Right cardiac atrium (tissue), 5 donors: ENCODE data around the gene GTSE1. TPM values are rescaled to one million over a fixed set of nuclear protein-coding genes. Genes with fewer than 3 reads are reported as not detected.

Source experiments
- ATAC-seq, 2 donors: fragments of 200-7000 bp; cut with Tn5 transposase; one replicate each; pipeline versions ENCODE4 v1.8.0 to v1.9.1; 2020; ENCODE audit warnings: moderate library complexity in 2 of 2, mild to moderate bottlenecking in 1 of 2
- DNase-seq, 3 donors: peaks; one replicate each; pipeline ENCODE4 v3.0.0-alpha.2; 2020
- H3K27ac ChIP-seq: one replicate; pipeline ENCODE4 v1.5.1; 2013; ENCODE audit warnings: mild to moderate bottlenecking, low read length, control low read depth, moderate library complexity
- H3K27me3 ChIP-seq: one replicate; pipeline ENCODE4 v1.6.1; 2013; ENCODE audit not compliant: control insufficient read depth, insufficient read depth
- H3K4me1 ChIP-seq: one replicate; pipeline ENCODE4 v1.6.1; 2013; ENCODE audit warnings: low read length; ENCODE audit not compliant: control insufficient read depth, insufficient read depth
- H3K4me3 ChIP-seq: one replicate; pipeline ENCODE4 v1.5.1; 2013; ENCODE audit warnings: low read length, control low read depth
- H3K9me3 ChIP-seq: one replicate; pipeline ENCODE4 v1.6.1; 2013; ENCODE audit warnings: low read length; ENCODE audit not compliant: control insufficient read depth
- WGBS: extraction: QIAGEN DNeasy Blood & Tissue Kit; methylation state at CpG from one replicate; pipeline ENCODE4 v1.1.7; 2013; 5-methylcytosine and 5-hydroxymethylcytosine counted together
- intact Hi-C, 4 donors: fragments of 100-400 bp; cut with DNase I; formaldehyde crosslinking; loops; one replicate each; pipeline versions ENCODE4 v1.11.0 to v1.14.0; 2022 to 2023
- polyA plus RNA-seq: library from polyadenylated mRNA; stranded (reverse); fragments of 200-250 nt; gene quantifications from one replicate; pipeline ENCODE4 v1.2.3, GENCODE V29; 2013
- total RNA-seq, 4 donors: library from RNA; stranded (reverse); fragmentation: NEBNext Ultra II Directional; extraction: Animal tissue kit (Norgen Biotek cat#: 25700); gene quantifications; one replicate each; pipeline ENCODE4 v1.2.1, GENCODE V29; 2021
- donor health status: healthy with polysubstance abuse.
- donor health status: DM: no; HTN: yes; CAD: no.
- donor health status: DM: no; HTN: no; CAD: no.
- donor health status: DM: no; HTN: yes; CAD: no; lungs with severe emphysema.
- donor health status: DM: yes; HTN: yes; CAD: no.

GTSE1 gene
- total and polyA plus RNA-seq, 5 donors, result 0.42 to 1.8 (median 1.2) TPM

DNA sequence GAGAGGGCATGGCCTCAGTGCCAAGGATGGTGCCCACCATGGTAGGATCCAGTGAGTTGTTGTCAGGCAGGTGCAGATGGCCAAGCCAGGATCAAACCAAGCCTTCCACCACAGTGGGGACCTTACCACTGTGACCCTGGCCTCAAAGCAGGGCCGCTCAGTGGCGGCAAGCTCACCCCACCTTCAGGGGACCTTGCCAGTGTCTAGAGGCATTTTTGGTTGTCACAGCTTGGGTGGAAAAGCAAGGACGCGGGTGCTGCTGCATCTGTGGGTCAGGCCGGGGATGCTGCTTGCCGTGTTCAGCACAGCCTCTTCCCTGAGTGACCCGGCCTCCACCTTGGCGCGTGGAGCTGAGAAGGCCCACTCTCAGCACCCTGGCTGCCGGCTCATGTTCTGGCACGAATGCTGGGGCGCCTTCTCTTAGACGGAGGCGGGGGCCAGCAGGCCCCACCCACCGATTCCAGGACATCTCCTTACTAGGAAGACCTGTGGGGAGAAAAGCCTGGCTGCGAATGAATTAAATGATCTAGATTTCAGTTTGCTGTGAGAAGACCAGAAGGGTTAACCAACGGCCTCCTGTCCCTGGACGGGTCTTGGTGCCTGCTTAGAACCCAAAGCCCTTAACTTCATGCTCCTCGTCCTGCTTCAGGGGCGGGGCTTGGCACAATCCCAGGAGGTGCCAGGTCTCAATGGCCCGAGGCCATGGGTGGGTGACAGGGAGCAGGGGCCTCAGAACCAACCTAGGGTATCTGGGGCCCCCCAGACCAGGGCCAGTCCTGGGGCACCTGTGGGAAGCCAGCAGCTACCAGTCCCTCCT, 57.7 kb downstream of the GTSE1 start:
- Histone ChIP-seq H3K27ac (peak overlapping the region; percentile 39), H3K27me3 (no peaks in the 10 kb centered on the region), H3K4me1 (no peaks in the 10 kb centered on the region), H3K4me3 (no peak overlapping the region), H3K9me3 (no peaks in the 10 kb centered on the region)
- intact Hi-C loops, result no loop called here
- DNase-seq (peak in 2 of 3 donors; percentile 35 to 74), ATAC-seq (no peak)
- 70% methylated on average over 21 of the region's 21 CpGs for WGBS

- no peak overlapping the region for H3K27ac ChIP-seq
- no peaks in the 10 kb centered on the region for H3K27me3 ChIP-seq
- no peak overlapping the region for H3K4me3 ChIP-seq
- 87% methylated on average over 7 of the region's 7 CpGs for WGBS
- no peaks in the 10 kb centered on the region for H3K9me3 ChIP-seq
- H3K4me1 ChIP-seq, result no peaks in the 10 kb centered on the region
- ATAC-seq (no peak), DNase-seq (peak in 1 of 3 donors; percentile 42)
- intact Hi-C loops, result no loop called here
Measured at GRCh38 chr22:46354993-46355305, 58.3 kb downstream of the GTSE1 start.

GRCh38 chr22:46355369-46355995, 58.8 kb downstream of the GTSE1 start:
- ATAC-seq, result peak; percentile 32 to 39
- 49% methylated on average over 22 of the region's 22 CpGs for WGBS
- H3K4me3 ChIP-seq, result no peak overlapping the region
- no peaks in the 10 kb centered on the region for H3K4me1 ChIP-seq
- H3K27me3 ChIP-seq, result no peaks in the 10 kb centered on the region
- DNase-seq, result peak; percentile 74 to 86 (median 86)
- H3K9me3 ChIP-seq, result no peaks in the 10 kb centered on the region
- intact Hi-C loops, result no loop called here
- no peak overlapping the region for H3K27ac ChIP-seq

GRCh38 chr22:46355996-46356471, 59.4 kb downstream of the GTSE1 start:
- H3K4me3 ChIP-seq, result no peak overlapping the region
- no peaks in the 10 kb centered on the region for H3K9me3 ChIP-seq
- no peaks in the 10 kb centered on the region for H3K27me3 ChIP-seq
- intact Hi-C loops, result no loop called here
- no peaks in the 10 kb centered on the region for H3K4me1 ChIP-seq
- H3K27ac ChIP-seq, result no peak overlapping the region
- ATAC-seq, result peak; percentile 2 to 3
- 84% methylated on average over 12 of the region's 12 CpGs for WGBS
- DNase-seq, result peak in 2 of 3 donors; percentile 12 to 50

- no peak overlapping the region for H3K4me3 ChIP-seq
- DNase-seq, result peak in 2 of 3 donors; percentile 37 to 39
- no peaks in the 10 kb centered on the region for H3K4me1 ChIP-seq
- no peak for ATAC-seq
- no peaks in the 10 kb centered on the region for H3K27me3 ChIP-seq
- H3K9me3 ChIP-seq, result no peaks in the 10 kb centered on the region
- H3K27ac ChIP-seq, result no peak overlapping the region
- WGBS, result 90% methylated on average over 23 of the region's 23 CpGs
- intact Hi-C loops, result no loop called here
Measured at GRCh38 chr22:46356496-46357480, 60.1 kb downstream of the GTSE1 start.

- Histone ChIP-seq H3K4me1 (no peaks in the 10 kb centered on the region), H3K4me3 (no peak overlapping the region), H3K9me3 (no peaks in the 10 kb centered on the region), H3K27ac (no peak overlapping the region), H3K27me3 (no peaks in the 10 kb centered on the region)
- ATAC-seq (no peak), DNase-seq (peak in 1 of 3 donors; percentile 55)
- intact Hi-C loops, result no loop called here
- 83% methylated on average over 19 of the region's 19 CpGs for WGBS
Measured at GRCh38 chr22:46357711-46358520, 61.2 kb downstream of the GTSE1 start.

- Histone ChIP-seq H3K27ac (no peak overlapping the region), H3K4me3 (no peak overlapping the region), H3K27me3 (no peaks in the 10 kb centered on the region), H3K4me1 (no peaks in the 10 kb centered on the region), H3K9me3 (no peaks in the 10 kb centered on the region)
- 90% methylated on average over 6 of the region's 6 CpGs for WGBS
- DNase-seq (peak in 1 of 3 donors; percentile 21), ATAC-seq (no peak)
- intact Hi-C loops, result no loop called here
Measured at GRCh38 chr22:46358766-46359165, 62.1 kb downstream of the GTSE1 start.

DNA sequence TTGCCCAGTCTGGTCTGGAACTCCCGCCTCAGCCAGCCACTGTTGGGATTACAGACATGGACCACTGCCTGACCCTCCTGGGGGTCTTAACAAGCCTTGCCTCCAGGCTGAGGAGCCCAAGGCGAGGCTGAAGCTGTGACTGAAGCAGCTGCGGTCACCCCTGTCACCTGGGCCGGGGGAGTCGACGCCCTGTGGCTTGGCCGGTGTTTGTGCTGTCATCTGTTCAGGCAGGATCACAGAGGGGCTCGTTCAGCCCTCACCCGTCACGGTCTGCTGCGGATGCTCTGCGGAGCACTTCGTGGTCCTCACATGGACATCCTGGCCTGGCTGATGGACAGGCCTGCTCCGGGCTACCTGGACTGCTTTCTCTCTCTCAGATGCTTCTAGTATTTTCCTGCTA, 62.7 kb downstream of the GTSE1 start:
- DNase-seq, result peak in 1 of 3 donors; percentile 48
- Histone ChIP-seq H3K27me3 (no peaks in the 10 kb centered on the region), H3K9me3 (no peaks in the 10 kb centered on the region), H3K4me3 (no peak overlapping the region), H3K27ac (no peak overlapping the region), H3K4me1 (no peaks in the 10 kb centered on the region)
- 87% methylated on average over 14 of the region's 14 CpGs for WGBS
- intact Hi-C loops, result no loop called here
- ATAC-seq, result no peak

GRCh38 chr22:46360097-46360496, 63.4 kb downstream of the GTSE1 start:
- intact Hi-C loops, result no loop called here
- peak in 1 of 3 donors; percentile 16 for DNase-seq
- Histone ChIP-seq H3K4me1 (no peaks in the 10 kb centered on the region), H3K27me3 (no peaks in the 10 kb centered on the region), H3K4me3 (no peak overlapping the region), H3K27ac (no peak overlapping the region), H3K9me3 (no peaks in the 10 kb centered on the region)
- 82% methylated on average over 5 of the region's 5 CpGs for WGBS
- ATAC-seq, result no peak

GRCh38 chr22:46360891-46361290, 64.2 kb downstream of the GTSE1 start:
- Histone ChIP-seq H3K4me3 (no peak overlapping the region), H3K9me3 (no peaks in the 10 kb centered on the region), H3K27me3 (no peaks in the 10 kb centered on the region), H3K27ac (no peak overlapping the region), H3K4me1 (no peaks in the 10 kb centered on the region)
- intact Hi-C loops, result no loop called here
- no peak for ATAC-seq
- peak in 1 of 3 donors; percentile 33 for DNase-seq
- 91% methylated on average over 10 of the region's 10 CpGs for WGBS
